CD4-positive, alpha-beta T cell treated with Interleukin-6 for 4 hours (primary cell): ENCODE results near the gene ARHGAP8.

Experiments used
- DNase-seq: peaks from one replicate; pipeline ENCODE4 v3.0.0-alpha.2; 2020; ENCODE audit warnings: mixed read lengths

ARHGAP8 gene

DNA sequence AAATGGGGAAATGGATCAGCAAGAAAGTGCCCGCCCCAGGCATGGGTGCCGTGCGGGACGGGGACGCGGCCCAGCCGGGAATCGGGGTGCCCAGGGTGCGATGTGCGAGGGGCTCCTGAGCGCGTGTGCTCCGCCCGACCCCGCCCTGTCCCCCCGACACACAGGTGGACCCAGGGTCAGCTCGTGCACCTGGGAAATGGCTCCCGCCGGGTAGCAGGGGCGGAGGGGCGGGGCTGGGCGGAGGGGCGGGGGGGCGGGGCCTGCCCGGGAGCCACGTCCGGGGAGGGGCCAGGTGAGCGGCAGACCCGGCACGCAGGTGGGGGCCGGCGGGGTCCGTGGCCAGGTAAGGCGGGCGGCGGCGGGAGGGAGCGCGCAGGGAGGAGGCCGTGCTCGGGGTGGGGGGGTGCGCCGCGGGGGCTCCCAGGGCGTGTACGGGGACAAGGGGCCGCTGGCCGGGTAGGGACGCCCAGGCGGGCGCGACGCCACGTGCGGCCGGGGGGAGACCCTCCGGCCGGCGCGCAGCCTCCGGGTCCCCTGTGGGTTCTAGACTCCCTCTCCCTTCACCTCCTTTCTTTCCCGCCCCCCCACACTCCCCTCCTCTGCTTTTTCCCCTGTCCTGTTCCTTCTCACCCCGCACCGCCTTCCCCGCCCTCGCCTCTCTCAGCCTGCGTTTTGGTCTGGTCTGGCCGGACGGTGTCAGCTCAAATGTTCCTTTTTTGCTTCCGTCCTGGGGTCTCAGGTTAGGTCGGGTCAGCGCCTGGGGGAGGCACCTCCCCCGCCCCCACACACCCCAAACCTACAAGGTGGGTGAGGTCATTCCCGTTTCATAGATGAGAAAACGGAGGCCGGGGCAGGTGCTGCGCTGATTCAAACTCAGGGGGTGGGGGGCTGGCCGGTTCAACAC lies at the start of gene ARHGAP8:
Gene ARHGAP8, plus strand, starts transcription at position 291 of the 904 bp plus-strand sequence. CDS start 33,953 bp downstream, outside the sequence.
- DNase-seq: peak; percentile 50

DNA sequence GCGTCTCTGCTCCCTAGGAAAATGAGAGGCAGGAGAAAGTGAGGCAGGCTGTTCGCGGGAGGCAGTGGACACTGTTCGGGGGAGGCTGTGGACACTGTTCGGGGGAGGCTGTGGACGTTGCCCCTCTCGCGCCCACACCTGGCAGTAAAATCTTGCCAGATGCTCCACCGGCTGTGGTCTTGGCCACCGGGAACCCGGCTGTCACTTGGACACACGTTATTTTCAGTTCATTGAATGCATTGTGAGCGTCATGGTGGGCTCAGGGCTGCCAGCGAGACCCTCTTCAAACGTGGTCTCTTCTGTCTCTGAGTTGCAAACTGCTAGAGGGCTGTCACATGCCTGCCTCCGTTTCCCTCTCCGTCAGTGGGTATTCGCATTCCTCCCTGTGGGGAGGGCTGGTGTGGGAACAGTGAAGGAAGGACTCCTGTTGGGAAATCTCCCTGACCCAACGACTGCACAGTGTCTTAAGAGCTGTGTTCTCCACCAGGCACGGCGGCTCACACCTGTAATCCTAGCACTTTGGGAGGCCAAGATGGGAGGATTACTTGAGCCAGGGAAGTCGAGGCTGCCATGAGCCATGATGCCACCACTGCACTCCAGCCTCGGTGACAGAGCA lies 49.0 kb upstream of the ARHGAP8 start:
- no peak for DNase-seq

DNA sequence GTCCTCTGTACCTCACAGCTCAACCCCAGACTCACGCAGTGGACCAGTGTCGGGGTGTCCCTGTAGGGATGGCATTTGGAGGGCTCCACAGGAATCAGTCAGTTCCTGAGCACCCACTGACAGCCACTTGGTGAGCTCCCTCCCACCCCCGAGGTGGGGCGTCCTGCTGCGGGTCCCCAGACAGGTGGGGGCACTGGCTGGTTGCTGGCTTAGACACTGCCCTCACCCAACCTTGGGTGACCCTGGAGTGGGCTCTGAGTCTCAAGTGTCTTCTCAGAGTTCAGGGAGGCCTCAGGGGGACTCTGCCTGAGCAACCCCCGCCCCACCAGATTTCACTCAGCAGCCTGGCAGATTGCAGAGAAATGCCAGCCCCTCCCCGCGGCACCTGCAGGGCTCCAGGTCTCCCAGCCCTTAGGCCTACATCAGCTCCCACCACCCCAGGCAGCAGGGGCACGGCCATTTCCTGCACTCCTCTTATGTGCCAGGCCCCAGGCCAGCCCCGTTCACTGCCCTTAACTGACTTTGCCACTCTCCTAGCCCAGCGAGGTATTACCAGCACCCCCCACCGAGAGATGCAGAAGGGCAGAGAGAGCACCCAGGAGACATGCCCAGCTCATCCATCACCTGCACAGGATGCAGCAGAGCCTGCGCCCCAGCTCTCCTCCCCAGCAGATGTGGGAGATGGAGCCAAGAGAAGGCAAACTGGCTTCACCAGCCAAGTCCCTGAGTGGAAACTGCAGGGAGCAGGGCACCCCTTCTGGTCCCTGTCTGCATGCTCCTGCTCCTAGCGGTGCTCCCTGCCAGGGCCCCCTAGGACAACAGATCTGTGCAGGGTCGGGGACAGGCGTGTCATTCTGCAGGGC lies 48.0 kb upstream of the ARHGAP8 start:
- no peak for DNase-seq

DNA sequence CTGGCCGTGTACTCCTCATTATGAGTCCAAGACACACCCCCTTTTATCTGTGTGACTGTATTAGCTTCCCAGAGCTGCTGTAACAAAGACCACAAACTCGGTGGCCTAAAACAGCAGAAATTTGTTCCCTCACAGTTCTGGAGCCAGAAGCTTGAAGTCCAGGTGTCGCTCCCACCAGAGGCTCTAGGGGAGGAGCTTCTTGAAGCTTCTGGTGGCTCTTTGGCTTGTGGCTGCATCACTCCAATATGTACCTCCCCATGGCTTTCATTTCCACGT lies 47.4 kb upstream of the ARHGAP8 start:
- DNase-seq: no peak

DNA sequence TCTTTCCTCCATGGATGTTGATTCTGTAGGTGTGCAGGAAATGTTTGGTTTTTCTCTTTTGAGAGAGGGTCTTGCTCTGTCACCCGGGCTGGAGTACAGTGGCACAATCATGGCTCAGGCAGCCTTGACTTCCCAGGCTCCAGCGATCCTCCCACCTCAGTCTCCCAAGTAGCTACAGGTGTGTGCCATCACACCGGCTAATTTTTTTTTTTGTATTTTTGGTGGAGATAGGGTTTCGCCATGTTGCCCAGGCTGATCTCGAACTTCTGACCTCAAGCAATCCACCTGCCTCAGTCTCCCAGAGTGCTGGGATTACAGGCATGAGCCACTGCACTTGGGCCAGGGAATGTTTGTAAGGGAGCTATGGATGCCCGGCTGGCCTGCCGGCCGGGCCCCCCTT lies 45.9 kb upstream of the ARHGAP8 start:
- no peak for DNase-seq

DNA sequence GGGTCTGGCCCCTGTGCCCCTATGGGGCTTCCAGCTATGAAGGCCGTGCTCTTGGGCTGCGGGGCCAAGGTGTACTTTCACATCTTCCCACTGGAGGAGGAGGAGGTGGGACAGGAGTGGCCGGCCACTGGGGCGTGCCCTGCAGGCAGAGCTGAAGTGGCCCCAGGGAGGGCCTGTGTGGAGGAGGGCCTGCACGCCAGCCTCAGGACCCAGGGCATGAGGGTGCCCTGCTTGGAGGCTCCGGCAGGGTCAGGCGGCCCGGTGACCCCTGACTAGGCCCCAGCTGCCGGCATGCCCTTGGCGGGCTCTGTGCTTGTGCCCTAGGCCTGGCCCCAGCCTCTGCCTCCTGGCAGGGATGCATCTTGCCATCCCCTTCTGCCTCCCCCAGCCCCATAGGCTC lies 45.2 kb upstream of the ARHGAP8 start:
- DNase-seq: no peak

DNA sequence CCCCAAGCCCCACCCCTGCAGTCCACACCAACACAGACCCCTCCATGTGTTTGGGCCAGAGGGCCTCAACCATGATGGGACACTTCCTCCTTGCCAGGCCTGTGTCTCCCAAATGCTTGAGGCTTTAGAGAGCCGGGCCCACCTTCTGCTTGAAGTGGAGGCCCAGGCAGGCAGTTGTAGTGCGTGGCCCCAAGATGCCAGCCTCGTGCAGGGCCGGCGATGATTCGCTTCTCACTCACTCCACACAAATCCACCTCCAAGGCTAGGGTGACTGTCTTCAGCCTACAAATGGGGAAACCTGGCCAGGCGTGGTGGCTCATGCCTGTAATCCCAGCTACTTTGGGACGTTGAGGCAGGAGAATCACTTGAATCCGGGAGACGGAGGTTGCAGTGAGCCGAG lies 44.6 kb upstream of the ARHGAP8 start:
- DNase-seq: no peak

DNA sequence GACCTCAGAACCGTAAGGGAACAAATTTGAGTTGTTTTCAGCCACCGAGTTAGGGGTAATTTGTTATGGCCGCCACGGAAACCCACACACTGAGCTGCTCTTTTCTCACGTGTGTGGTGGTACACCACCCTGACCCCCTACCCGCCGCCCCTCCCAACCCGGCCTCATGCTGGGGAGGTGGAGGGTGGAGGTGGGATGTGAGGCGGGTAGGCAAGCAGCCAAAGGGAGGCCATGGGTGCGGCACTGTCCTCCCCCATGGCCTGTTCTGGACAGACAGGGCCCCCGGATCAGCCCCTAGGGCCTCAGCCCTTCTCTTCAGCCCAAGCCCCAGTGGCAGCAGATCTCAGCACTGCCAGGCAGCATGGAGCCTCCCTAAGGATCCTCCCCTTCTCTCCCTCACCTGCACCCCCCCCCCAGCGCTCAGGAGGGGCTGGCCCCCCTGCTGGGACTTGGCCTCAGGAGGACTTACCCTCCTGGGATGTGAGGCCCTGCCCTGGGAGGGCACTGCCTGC lies 42.4 kb upstream of the ARHGAP8 start:
- no peak for DNase-seq

DNA sequence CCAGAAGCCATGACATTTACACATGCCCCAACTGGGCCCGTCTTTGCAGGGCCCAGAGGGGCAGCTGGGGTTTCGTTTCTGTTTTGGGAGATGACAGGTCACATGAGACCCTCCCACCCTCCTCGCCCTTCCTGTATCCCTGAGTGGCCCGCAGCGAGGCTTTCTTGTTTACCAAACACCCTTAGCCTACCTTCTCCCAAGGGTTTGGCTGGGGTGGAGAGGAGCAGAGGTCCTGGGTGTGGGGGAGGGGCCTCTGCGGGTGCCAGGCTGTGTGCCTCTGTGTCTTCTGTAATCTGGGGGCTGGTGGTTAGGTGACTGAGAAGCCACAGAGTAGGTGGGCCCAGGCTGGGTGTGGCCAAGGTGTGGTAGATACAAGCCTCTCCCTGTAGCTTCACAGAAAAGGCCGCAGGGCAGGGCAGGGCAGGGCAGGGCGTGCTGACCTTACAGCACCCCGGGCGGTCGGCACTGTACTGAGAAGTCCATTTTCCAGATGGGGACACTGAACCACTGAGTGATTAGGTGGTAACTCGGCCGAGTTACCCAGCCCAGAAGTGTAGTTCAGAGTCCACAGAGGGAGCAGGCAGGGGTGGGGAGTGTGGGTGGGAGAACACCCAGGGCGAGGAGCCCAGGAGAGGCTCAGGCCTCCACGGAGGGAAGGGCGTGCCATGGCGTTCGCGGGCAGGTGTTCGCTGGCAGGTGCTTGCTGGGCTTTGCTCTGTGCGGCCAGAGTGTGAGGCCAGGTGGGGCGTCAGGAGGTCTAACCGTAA lies 41.7 kb upstream of the ARHGAP8 start:
- no peak for DNase-seq

DNA sequence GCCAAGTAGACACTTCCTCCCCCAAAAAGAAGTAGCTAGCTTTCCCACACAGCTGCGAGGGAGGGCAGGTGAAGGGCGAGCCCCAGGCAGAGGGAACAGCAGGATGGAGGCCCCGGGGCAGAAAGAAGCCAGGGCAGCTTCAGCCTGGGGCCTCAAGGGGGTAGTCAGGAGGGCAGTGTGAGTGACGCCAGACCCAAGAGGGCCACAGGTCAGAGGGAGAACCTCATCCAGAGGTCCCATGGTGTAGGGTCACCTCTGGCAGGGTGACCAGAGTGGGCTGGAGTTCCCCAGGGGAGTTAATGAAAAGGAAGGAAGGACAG lies 41.2 kb upstream of the ARHGAP8 start:
- no peak for DNase-seq

DNA sequence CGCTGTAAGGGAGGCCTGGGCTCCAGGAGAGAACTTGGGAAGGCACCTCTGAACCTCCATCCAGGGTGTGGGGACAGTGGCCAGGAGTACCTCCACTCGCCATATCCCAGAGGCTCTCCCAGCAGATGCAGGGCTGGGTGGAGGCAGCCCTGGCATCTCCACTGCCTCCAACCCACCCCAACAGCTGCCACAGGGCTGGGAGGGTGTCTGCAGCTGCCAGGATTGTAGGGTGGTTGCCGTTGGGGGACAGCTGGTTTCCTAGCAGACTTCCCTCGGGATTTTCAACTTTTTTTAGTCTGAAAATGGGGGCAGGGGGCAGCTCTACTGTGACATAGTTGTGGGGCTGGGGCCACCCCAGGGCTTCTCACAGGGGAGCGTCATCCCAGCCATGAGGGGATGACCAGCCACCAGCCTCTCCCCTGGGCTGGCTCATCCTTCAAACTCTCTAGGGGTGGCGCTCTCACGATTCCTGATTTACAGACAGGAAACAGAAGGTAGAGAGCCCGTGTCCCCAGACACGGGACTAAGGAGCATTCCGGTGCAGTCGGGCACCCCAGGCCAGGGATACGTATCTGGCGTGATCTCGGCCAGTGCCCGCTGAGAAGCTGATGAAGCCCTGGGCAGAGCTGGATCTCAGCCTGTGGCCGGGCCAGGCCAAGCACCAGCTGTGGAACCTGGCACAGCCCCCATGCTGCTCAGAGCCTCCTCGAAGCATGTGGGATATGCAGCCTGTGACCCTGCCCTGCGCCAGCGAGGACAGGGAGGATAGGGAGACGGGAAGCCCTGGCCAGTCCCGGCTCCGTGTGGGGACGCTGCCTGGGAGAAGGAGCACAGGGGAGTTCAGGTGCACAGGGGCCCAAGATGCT lies 40.5 kb upstream of the ARHGAP8 start:
- no peak for DNase-seq

DNA sequence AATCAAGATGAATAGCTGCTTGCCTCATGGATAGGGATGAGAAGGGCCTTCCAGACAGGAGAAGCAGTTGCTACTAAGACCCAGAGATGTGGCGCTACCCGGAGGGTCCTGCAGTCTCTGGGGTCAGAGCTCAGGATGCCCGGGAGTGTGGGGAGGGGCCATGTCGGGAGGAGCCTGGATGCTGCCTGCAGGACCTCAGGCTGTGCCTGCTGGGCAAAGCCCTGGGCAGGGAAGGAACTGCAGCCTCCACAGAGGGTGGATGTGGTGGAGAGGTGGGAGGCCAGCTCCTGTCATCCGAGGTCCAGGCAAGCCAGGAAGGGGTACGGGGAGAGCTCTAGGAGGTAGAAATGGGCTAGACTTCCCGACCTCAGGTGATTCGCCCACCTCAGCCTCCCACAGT lies 39.4 kb upstream of the ARHGAP8 start:
- DNase-seq: no peak

DNA sequence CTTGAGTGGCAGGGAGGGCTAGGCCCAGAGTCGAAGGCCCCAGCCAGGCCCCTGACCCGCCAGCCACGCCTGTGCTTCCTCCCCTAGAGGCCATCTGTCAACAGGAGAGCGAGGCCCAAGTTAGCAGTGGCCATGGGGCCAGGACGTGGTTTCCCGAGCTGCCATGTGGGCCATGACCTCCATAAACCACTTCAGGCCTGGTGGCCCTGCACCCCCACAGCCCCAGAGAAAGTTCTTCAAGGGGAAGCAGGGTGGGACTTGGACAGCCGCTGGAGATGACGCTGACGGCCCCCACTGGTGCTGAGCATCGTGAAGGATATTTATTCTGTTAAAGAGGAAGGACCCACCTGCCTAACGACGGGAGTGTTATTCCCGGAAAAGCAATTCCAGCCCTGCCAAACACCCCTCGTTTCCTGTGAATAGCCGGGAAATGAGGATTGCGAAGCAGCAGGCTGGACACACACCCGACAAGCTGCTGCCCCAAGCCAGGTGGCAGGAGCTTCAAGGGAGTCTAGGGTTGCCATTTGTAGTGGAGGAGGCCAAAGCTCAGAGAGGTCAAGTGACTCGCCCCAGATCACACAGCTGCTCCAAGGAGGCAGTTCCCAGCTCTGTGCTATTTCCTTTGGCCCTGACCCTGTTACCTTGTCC lies 37.5 kb upstream of the ARHGAP8 start:
- DNase-seq: no peak

DNA sequence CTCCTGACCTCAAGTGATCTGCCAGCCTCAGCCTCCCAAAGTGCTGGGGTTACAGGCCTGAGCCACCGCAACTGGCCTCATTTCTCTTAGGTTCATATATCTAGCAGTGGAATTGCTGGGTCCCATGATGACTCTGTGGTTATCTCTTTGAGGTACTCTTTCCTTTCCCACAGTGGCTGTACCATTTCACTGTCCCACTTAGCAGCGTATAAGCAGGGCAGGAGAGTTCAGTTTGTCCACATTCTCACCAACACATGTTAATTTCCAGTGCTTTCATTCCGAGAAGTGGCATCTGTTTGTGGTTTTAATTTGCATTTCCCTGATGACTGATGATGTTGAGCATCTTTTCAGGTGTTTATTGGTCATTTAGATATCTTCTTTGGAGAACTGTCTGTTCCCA lies 34.0 kb upstream of the ARHGAP8 start:
- no peak for DNase-seq

DNA sequence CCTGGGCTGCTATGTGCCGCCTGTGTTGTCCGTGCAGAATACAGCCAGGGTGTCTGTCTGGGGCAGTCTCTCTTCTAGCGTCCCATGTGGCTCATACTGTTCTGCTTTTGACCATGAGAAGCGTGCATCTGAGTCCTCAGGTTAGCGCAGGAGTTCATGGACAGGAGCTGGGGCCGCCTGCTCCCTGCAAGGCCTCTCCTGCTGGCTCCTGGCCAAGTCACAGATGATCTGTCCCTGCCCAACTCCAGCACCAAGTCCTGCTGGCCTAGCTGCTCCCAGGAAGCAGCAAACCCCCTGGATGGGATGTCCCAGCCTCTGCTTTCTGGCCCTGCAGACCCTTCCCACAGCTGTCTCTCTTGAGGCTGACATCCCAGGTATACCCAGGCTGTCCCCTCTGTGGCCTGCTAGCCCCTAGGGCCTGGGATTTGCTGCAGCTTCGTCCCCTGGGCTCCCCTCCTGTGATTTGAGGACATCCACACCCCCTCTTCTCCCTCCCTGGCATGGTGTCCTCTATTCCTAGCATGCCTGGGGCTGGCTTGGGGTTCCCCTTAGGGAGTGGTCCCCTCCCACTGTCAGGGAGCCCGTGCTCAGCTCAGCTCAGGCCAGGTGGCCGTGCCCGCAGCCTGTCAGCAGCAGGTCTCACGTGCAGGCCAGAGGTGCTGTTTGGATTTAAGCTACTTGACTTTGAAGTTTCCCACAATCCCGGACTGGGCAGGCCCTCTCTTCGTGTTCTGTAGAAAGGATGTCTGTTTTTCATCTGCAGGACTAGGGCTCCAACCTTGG lies 32.6 kb upstream of the ARHGAP8 start:
- DNase-seq: no peak

DNA sequence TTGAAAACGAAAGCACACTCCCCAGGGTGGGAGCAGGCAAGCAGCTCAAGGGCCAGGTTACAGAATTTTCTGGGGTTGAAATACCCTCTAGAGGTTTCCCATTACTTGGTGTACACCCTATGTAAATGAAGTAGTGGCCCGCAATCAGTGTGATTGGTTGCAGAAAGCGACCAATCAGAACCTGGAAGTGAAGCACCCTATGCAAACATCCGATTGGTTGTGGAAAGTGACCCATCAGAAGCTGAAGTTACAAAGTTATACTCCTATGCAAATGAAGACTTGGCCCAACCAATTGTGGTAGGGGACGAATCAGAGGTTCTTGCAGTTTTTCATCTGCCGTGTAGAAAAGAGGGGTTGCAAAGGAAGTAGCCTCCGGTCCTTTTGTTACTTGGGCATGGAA lies 31.2 kb upstream of the ARHGAP8 start:
- no peak for DNase-seq

DNA sequence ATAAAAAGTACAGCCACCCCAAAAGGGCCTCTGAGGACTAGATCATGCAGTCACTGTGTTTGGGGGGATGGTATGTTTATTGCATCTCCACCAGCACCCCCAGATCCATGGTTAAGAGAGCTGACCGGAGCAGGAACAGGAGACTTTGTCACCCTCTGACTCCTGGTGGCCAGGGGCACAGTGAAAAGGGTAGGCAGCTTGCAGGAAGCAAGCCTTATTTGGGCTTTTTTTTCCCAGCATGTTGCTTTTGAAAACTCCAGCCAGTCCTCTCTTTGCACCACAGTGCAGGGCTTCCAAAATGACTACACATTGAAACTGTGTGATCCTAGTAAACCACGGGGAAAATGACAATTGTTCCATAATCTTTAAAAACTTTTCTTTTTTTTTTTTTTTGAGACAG lies 29.8 kb upstream of the ARHGAP8 start:
- no peak for DNase-seq

DNA sequence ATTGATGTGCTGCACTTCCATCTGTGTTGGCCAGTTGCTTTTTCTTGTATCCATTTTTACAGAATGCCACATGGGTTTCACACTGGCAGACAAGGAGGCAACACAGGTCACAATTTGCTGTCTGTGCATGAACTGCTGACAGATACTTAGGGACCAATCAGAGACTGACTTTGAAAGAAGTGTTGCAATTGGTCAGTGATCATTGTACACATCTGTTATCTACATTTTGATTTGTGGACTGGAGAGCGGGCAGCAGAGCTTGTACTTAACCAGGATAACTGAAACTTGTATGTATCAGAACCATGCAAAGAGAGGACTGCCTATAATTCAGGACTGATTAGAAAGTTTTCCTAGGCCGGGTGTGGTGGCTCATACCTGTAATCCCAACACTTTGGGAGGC lies 28.6 kb upstream of the ARHGAP8 start:
- no peak for DNase-seq

DNA sequence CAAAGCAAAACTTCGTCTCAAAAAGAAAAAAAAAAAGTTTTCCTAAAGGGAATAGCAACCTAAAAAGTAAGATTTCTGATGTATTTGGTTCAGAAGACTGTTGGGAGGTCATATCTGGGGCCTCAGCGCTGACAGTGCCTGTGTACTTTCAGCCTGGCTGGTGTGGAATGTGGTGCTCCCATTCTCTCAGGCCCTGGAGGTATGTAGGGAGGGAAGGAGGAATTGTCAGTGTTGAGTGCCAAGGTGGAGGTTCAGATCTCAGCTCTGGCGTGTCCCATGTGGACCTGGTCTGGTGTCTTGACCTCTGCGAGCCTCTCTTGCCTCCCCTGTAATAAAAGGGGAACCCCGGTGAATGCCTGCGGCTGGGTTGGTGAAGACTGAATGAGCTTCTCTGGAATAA lies 28.0 kb upstream of the ARHGAP8 start:
- no peak for DNase-seq

DNA sequence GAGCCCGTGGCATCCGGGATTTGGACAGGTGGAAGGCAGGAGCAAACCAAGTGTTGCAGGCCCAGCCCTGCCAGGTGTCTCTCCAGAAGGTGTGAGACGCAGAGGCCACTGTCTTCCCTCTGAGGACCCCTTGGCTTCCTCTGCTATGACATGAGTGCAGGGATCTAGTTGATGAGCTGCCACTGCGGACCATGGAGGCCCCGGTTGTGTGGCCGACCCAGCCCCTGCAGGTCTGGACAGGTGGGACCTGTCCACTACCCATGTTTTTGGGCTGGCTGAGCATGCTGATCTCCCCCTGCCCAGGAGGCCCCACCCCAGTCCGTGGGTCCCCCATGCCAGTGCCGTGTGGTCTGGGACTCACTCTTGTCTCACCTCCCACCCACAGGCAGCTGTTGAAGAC lies 27.5 kb upstream of the ARHGAP8 start:
- DNase-seq: no peak

DNA sequence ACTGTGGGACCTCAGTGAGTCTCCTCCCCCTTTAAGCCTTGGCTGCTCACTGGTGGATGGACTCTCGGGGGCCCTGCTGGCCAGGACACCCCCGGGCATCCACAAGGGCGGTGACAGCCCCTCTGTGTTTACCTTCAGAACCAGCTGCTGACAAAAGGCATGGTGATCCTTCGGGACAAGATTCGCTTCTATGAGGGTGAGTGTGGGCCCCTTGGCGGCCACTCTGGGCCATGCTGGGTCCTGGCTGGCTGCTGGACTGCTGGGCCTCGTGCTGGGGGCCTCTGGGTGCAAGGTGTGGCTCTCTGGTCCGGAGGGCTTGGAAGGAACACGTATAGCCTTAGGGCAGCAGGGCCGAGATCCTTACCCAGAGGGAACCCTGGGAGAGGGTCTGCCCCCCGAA lies 25.9 kb upstream of the ARHGAP8 start:
- DNase-seq: no peak
